Ishikawa (cell line): ENCODE measurements around the gene DENND1C.

Experiments used
- EGR1 ChIP-seq: IDR thresholded peaks from 2 replicates; pipeline ENCODE4 v1.6.1; 2012
- TEAD4 ChIP-seq: IDR thresholded peaks from 2 replicates; pipeline ENCODE4 v1.6.1; 2012
- YY1 ChIP-seq: IDR thresholded peaks from 2 replicates; pipeline ENCODE4 v1.6.1; 2012; ENCODE audit warnings: low read depth

DNA sequence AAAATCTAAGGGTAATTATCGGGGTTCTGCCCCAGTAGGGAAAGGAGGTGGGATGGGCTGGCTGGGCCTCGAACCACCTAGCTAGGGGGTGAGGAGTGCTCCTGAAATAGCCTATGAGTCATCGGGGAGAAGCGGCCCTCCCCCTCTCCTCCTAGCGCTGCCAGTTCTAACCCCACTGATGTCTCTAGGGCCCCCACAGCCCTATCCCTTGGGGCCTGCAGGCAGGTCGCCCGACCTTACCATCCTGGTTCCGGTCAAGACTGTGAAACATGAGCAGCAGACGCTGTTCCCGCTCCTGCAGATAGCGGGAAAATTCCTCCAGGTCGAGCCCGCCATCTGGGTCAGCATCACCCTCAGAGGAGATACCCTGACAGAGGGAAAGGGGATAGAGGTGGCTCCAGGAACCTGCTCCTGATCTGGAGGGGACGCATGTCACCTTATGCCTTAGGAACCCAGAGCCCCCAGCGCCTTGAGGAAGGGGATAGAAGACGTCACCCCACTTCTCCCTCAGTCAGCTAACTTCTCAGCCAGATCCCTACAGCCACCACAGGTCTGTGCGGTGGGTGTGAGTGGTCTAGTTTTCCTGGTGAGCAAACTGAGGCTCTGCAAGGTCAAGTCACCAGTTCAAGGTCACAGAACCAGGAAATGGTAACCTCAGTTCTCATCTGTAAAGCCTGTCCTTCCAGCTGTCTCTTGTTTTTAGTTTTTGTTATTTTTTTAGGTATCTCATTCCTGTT is 23.5 kb downstream of the DENND1C start:
- TF ChIP-seq YY1 (no peak), EGR1 (no peak), TEAD4 (no peak)
